AG08395 (cell line): Measurements from ENCODE around the gene TGFBR3.

ENCODE experiments used
- DNase-seq: peaks from one replicate; pipeline ENCODE4 v3.0.0; 2012; ENCODE audit warnings: mixed read lengths, low spot score

TGFBR3 gene

GRCh38 chr1:91754816-91755580, 131.0 kb downstream of the TGFBR3 start:
- peak; percentile 70 for DNase-seq

GRCh38 chr1:91754348-91754747, 131.6 kb downstream of the TGFBR3 start:
- peak; percentile 38 for DNase-seq

GRCh38 chr1:91753878-91754277, 132.1 kb downstream of the TGFBR3 start:
- DNase-seq: no peak

- DNase-seq: no peak
Measured at GRCh38 chr1:91752324-91752723, 133.6 kb downstream of the TGFBR3 start.

- peak; percentile 69 for DNase-seq
Measured at GRCh38 chr1:91751275-91751674, 134.7 kb downstream of the TGFBR3 start.

- peak; percentile 57 for DNase-seq
Measured at GRCh38 chr1:91750398-91750996, 135.5 kb downstream of the TGFBR3 start.

- no peak for DNase-seq
Measured at GRCh38 chr1:91749788-91750231, 136.1 kb downstream of the TGFBR3 start.

GRCh38 chr1:91747666-91748065, 138.3 kb downstream of the TGFBR3 start:
- no peak for DNase-seq

GRCh38 chr1:91746728-91747338, 139.1 kb downstream of the TGFBR3 start:
- no peak for DNase-seq

- DNase-seq: no peak
Measured at GRCh38 chr1:91745640-91746373, 140.1 kb downstream of the TGFBR3 start.

- no peak for DNase-seq
Measured at GRCh38 chr1:91744953-91745639, 140.9 kb downstream of the TGFBR3 start.

GRCh38 chr1:91742848-91743292, 143.1 kb downstream of the TGFBR3 start:
- DNase-seq: no peak

GRCh38 chr1:91741906-91742305, 144.0 kb downstream of the TGFBR3 start:
- DNase-seq: no peak

- no peak for DNase-seq
Measured at GRCh38 chr1:91741301-91741700, 144.7 kb downstream of the TGFBR3 start.

- DNase-seq: no peak
Measured at GRCh38 chr1:91737650-91738049, 148.3 kb downstream of the TGFBR3 start.

- DNase-seq: peak; percentile 93
Measured at GRCh38 chr1:91736715-91737615, 149.0 kb downstream of the TGFBR3 start.

GRCh38 chr1:91736146-91736714, 149.7 kb downstream of the TGFBR3 start:
- DNase-seq: no peak

- DNase-seq: no peak
Measured at GRCh38 chr1:91735266-91735845, 150.6 kb downstream of the TGFBR3 start.

GRCh38 chr1:91734761-91735160, 151.2 kb downstream of the TGFBR3 start:
- DNase-seq: no peak

- no peak for DNase-seq
Measured at GRCh38 chr1:91733108-91733710, 152.7 kb downstream of the TGFBR3 start.
